HuH-7.5 (cell line): ENCODE measurements around the gene AMH.
A peak's percentile ranks its signal among the peaks of the same experiment; 100 is the strongest.

Source experiments
- DNase-seq: peaks from one replicate; pipeline ENCODE4 v3.0.0; 2011; ENCODE audit warnings: low spot score

Gene AMH

GRCh38 chr19:2235381-2236063 is 13.6 kb upstream of the AMH start:
- peak; percentile 75 for DNase-seq

GRCh38 chr19:2236064-2236313 is 13.1 kb upstream of the AMH start:
- DNase-seq = no peak

- DNase-seq = peak; percentile 100
Measured at GRCh38 chr19:2236314-2237050, 12.6 kb upstream of the AMH start, which contains the start of the genes PLEKHJ1 and SF3A2. TSS of gene PLEKHJ1 (minus strand) at chr19:2236329. CDS start at chr19:2236248, 81 bp downstream. TSS of gene SF3A2 (plus strand) at chr19:2236824. CDS start at chr19:2243419, 6,595 bp downstream.

- DNase-seq = no peak
Measured at GRCh38 chr19:2237051-2237868, 11.9 kb upstream of the AMH start.

- no peak for DNase-seq
Measured at GRCh38 chr19:2237869-2238153, 11.3 kb upstream of the AMH start.

GRCh38 chr19:2239173-2239572 is 9.9 kb upstream of the AMH start:
- DNase-seq = no peak

- no peak for DNase-seq
Measured at GRCh38 chr19:2239771-2240770, 9.1 kb upstream of the AMH start.

- no peak for DNase-seq
Measured at GRCh38 chr19:2240881-2241760, 8.0 kb upstream of the AMH start.

- DNase-seq = no peak
Measured at GRCh38 chr19:2242092-2242537, 7.0 kb upstream of the AMH start.

- DNase-seq = no peak
Measured at GRCh38 chr19:2242816-2243215, 6.3 kb upstream of the AMH start.

GRCh38 chr19:2243274-2244124 is 5.6 kb upstream of the AMH start:
- DNase-seq = no peak

GRCh38 chr19:2244125-2244411 is 5.1 kb upstream of the AMH start:
- no peak for DNase-seq

GRCh38 chr19:2244486-2244885 is 4.6 kb upstream of the AMH start:
- DNase-seq = no peak

GRCh38 chr19:2245273-2245672 is 3.9 kb upstream of the AMH start:
- no peak for DNase-seq

- DNase-seq = no peak
Measured at GRCh38 chr19:2246014-2246620, 3.0 kb upstream of the AMH start.

- DNase-seq = no peak
Measured at GRCh38 chr19:2246801-2247361, 2.2 kb upstream of the AMH start.

GRCh38 chr19:2247433-2248101 is 1.6 kb upstream of the AMH start:
- DNase-seq = no peak

GRCh38 chr19:2248136-2249009 is 750 bp upstream of the AMH start:
- no peak for DNase-seq
